NOMO-1 treated with DMSO at 0.1 percent for 48 hours (cell line): ENCODE data around the gene RENBP.

Source experiments
- DNase-seq: peaks from one replicate; lab custom pipeline; 2025; ENCODE audit not compliant: unreplicated experiment; lab: John Stamatoyannopoulos, UW

Gene RENBP

GRCh38 chrX:153971124-153971449, 26.6 kb upstream of the RENBP start:
- DNase-seq: peak; percentile 85

GRCh38 chrX:153970357-153971123, 26.1 kb upstream of the RENBP start:
- DNase-seq: peak; percentile 27

GRCh38 chrX:153969904-153970356, 25.5 kb upstream of the RENBP start:
- no peak for DNase-seq

GRCh38 chrX:153969125-153969903, 24.9 kb upstream of the RENBP start:
- DNase-seq: no peak

GRCh38 chrX:153968754-153969124, 24.3 kb upstream of the RENBP start:
- DNase-seq: no peak

GRCh38 chrX:153968255-153968654, 23.8 kb upstream of the RENBP start:
- DNase-seq: no peak

- peak; percentile 17 for DNase-seq
Measured at GRCh38 chrX:153967536-153968224, 23.2 kb upstream of the RENBP start.

- no peak for DNase-seq
Measured at GRCh38 chrX:153966841-153967535, 22.5 kb upstream of the RENBP start.

- no peak for DNase-seq
Measured at GRCh38 chrX:153966283-153966688, 21.8 kb upstream of the RENBP start.

GRCh38 chrX:153965406-153965805, 21.0 kb upstream of the RENBP start:
- DNase-seq: no peak

- no peak for DNase-seq
Measured at GRCh38 chrX:153964105-153964504, 19.7 kb upstream of the RENBP start.

- no peak for DNase-seq
Measured at GRCh38 chrX:153963546-153963945, 19.1 kb upstream of the RENBP start.

GRCh38 chrX:153961292-153961691, 16.8 kb upstream of the RENBP start:
- DNase-seq: no peak

GRCh38 chrX:153960786-153961185, 16.3 kb upstream of the RENBP start:
- no peak for DNase-seq

GRCh38 chrX:153960077-153960476, 15.6 kb upstream of the RENBP start:
- DNase-seq: no peak

- no peak for DNase-seq
Measured at GRCh38 chrX:153959649-153960048, 15.2 kb upstream of the RENBP start.

- DNase-seq: no peak
Measured at GRCh38 chrX:153958605-153959004, 14.2 kb upstream of the RENBP start.

- no peak for DNase-seq
Measured at GRCh38 chrX:153957224-153957623, 12.8 kb upstream of the RENBP start.

GRCh38 chrX:153956044-153956907, 11.8 kb upstream of the RENBP start:
- no peak for DNase-seq

GRCh38 chrX:153955228-153955732, 10.8 kb upstream of the RENBP start:
- DNase-seq: no peak
